Upper lobe of left lung (tissue), 6 donors: ENCODE data around the gene TES. TPM values are rescaled to one million over a fixed set of nuclear protein-coding genes. Genes with fewer than 3 reads are reported as not detected.

ENCODE experiments used
- ATAC-seq, 2 donors: fragments of 200-7000 bp; cut with Tn5 transposase; one replicate each; pipeline ENCODE4 v1.9.1; 2022; ENCODE audit warnings: mild to moderate bottlenecking in 2 of 2, moderate library complexity in 2 of 2; ENCODE audit not compliant: low FRiP score in 2 of 2
- DNase-seq, 2 donors: peaks; one replicate each; pipeline ENCODE4 v3.0.0-alpha.2; 2019 to 2020
- H3K27ac ChIP-seq, 4 donors: fragments of 200-600 bp; sonication (generic); one replicate each; pipeline ENCODE4 v1.5.1; 2016 to 2019
- H3K27me3 ChIP-seq, 4 donors: fragments of 200-600 bp; sonication (generic); one replicate each; pipeline ENCODE4 v1.5.1; 2017 to 2019
- H3K36me3 ChIP-seq, 4 donors: fragments of 200-600 bp; sonication (generic); one replicate each; pipeline ENCODE4 v1.5.1; 2016 to 2019
- H3K4me1 ChIP-seq, 4 donors: fragments of 200-600 bp; sonication (generic); one replicate each; pipeline ENCODE4 v1.5.1; 2018 to 2019
- H3K4me3 ChIP-seq, 4 donors: fragments of 200-600 bp; sonication (generic); one replicate each; pipeline ENCODE4 v1.5.1; 2017 to 2019; ENCODE audit warnings: mild to moderate bottlenecking in 2 of 4, moderate library complexity in 1 of 4
- H3K9me3 ChIP-seq, 4 donors: fragments of 200-600 bp; sonication (generic); one replicate each; pipeline ENCODE4 v1.5.1; 2018 to 2019
- EP300 ChIP-seq, 4 donors: sonication (generic); formaldehyde crosslinking; IDR thresholded peaks; one replicate each; pipeline ENCODE4 v1.5.1; 2017; ENCODE audit warnings: antibody characterized with exemption in 4 of 4, control low read depth in 2 of 4
- POLR2A ChIP-seq, 4 donors: fragments of 450-650 bp; IDR thresholded peaks; one replicate each; pipeline ENCODE4 v1.5.1; 2016 to 2017; ENCODE audit warnings: antibody characterized with exemption in 4 of 4, mild to moderate bottlenecking in 2 of 4
- POLR2AphosphoS5 ChIP-seq, 2 donors: sonication (generic); formaldehyde crosslinking; IDR thresholded peaks; one replicate each; pipeline ENCODE4 v1.5.1; 2017; ENCODE audit warnings: antibody characterized with exemption in 2 of 2
- WGBS, 2 donors: methylation state at CpG; one replicate each; pipeline ENCODE4 v1.1.5; 2017 to 2018; 5-methylcytosine and 5-hydroxymethylcytosine counted together
- total RNA-seq, 6 donors: library from RNA; depleted of rRNA in 4 of 6; stranded (reverse); fragments of >200 nt in 4 of 6; gene quantifications; one replicate each; pipeline versions ENCODE4 v1.1.0 to v1.2.1, GENCODE V29; 2016 to 2021
- TF ChIP-seq, protein P1 (sequence below), 6 experiments: fragments of 450-650 bp in 4 of 6; fragments of 200-600 bp in 2 of 6; sonication (generic) in 2 of 6; IDR thresholded peaks; one replicate each; pipeline ENCODE4 v1.5.1; 2016 to 2019; ENCODE audit warnings: antibody characterized with exemption in 6 of 6
- donor health status: DM: no; HTN: no; CAD: no; lungs with moderate emphysema.
- donor health status: DM: no; HTN: yes; CAD: no; lungs with severe emphysema.

TES gene
- total RNA-seq, 6 donors from 2014 or later, result 58.0 to 159 (median 87.1) TPM

- TF ChIP-seq, protein P1, sequence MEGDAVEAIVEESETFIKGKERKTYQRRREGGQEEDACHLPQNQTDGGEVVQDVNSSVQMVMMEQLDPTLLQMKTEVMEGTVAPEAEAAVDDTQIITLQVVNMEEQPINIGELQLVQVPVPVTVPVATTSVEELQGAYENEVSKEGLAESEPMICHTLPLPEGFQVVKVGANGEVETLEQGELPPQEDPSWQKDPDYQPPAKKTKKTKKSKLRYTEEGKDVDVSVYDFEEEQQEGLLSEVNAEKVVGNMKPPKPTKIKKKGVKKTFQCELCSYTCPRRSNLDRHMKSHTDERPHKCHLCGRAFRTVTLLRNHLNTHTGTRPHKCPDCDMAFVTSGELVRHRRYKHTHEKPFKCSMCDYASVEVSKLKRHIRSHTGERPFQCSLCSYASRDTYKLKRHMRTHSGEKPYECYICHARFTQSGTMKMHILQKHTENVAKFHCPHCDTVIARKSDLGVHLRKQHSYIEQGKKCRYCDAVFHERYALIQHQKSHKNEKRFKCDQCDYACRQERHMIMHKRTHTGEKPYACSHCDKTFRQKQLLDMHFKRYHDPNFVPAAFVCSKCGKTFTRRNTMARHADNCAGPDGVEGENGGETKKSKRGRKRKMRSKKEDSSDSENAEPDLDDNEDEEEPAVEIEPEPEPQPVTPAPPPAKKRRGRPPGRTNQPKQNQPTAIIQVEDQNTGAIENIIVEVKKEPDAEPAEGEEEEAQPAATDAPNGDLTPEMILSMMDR (IDR thresholded peaks at IDR 0.05), result no peak
- TF ChIP-seq POLR2AphosphoS5 (IDR thresholded peaks at IDR 0.05) (no peak), EP300 (IDR thresholded peaks at IDR 0.05) (no peak), POLR2A (IDR thresholded peaks at IDR 0.05) (no peak)
- Histone ChIP-seq H3K9me3 (no peaks in the 10 kb centered on the region), H3K36me3 (no peaks in the 10 kb centered on the region), H3K27me3 (no peaks in the 10 kb centered on the region), H3K27ac (no peak overlapping the region), H3K4me3 (no peak overlapping the region), H3K4me1 (peaks cover 4 to 31% (median 15%) of the 10 kb centered on the region in 4 donors)
- DNase-seq (no peak), ATAC-seq (no peak)
- WGBS, 2 donors, result 55 to 58% methylated on average over 1 of the region's 1 CpG
These were observed 1.4 kb upstream of the TES start for GRCh38 chr7:116208919-116209318.

DNA sequence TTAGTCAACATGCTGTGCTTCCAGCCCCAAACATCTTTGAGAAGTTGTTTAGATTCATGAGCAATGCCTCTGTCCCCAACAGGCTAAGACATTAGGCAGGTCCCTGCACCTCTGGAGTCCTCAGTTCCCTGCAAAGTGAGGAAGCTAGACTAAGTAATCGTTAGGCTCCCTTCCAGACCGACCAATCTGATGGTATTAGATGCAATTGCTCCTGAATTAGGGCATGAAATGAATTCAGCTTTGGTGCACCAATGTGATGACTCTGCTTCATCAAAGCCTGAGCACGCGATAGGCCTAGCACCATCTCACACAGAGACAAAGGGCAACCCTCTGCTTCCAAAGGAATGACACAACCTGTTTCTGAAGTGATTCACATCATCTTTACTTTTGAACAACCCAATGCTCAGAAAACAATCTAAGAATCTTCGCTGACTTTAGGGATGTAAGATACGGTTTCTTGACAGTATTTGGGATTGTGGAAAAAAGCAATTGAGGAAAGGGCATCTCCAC is 723 bp upstream of the TES start:
- WGBS, 2 donors, result 92 to 98% methylated on average over 6 of the region's 6 CpGs
- TF ChIP-seq, protein P1 (IDR thresholded peaks at IDR 0.05), result no peak
- TF ChIP-seq EP300 (IDR thresholded peaks at IDR 0.05) (no peak), POLR2A (IDR thresholded peaks at IDR 0.05) (no peak), POLR2AphosphoS5 (IDR thresholded peaks at IDR 0.05) (no peak)
- Histone ChIP-seq H3K4me1 (peaks cover 4 to 36% (median 19%) of the 10 kb centered on the region in 4 donors), H3K36me3 (no peaks in the 10 kb centered on the region), H3K4me3 (no peak overlapping the region), H3K27ac (peak overlapping the region in 1 of 4 donors; percentile 94), H3K9me3 (no peaks in the 10 kb centered on the region), H3K27me3 (no peaks in the 10 kb centered on the region)
- DNase-seq, result no peak
- no peak for ATAC-seq

DNA sequence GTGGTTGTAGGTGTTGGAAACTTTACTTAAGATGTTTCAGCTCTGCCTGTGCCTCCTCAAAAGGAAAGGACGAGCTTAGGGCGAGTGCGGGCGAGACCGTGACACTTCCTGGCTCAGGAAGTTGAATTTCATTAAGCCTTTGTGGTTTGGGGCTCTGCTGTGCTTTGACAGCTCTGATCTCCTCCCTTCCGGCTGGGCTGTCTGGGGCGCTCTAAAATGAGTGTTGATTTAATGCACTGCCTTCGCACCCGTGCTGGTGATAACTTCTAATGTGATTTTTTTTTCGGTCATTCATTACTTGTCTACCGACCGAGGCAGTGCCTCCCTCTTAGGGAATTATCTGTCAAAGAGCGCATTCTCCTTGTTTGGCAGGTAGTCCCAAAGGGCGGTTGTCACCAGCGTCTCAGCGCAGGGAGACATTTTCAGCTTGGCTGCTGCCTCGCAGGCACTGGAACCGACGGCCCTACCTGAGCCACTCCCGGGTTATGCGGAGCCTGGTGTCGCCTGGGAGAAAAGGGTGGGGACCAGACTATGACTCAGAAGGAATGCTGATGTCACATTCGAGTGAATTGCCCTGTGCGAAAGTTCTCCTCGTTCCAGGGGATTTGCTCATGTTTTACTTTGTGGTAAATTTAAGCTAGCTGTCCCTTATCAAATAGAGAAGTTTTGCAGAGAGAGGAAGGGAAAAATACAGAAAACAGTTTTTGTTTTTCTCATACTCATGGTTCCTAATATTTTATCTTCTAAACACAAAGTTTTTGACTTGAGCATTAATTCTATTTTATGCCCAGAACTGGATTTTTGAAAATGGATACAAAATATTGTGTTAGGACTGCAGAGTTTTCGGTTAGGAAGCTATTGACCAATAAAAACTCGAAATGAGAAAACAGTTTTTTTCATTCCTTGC is 920 bp downstream of the TES start:
- no peaks in the 10 kb centered on the region for H3K27me3 ChIP-seq
- peak overlapping the region; percentile 38 to 90 (median 74) for H3K4me3 ChIP-seq
- peaks cover 7 to 43% (median 20%) of the 10 kb centered on the region in 4 donors for H3K4me1 ChIP-seq
- ATAC-seq, result peak; percentile 94 to 96
- peak; percentile 84 to 92 for DNase-seq
- no peaks in the 10 kb centered on the region for H3K9me3 ChIP-seq
- TF ChIP-seq, protein P1 (IDR thresholded peaks at IDR 0.05), result no peak
- peak; percentile 64 to 96 (median 86) for TF ChIP-seq POLR2A (IDR thresholded peaks at IDR 0.05)
- peak in 1 of 4 donors; percentile 69 for TF ChIP-seq EP300 (IDR thresholded peaks at IDR 0.05)
- peak; percentile 94 to 96 for TF ChIP-seq POLR2AphosphoS5 (IDR thresholded peaks at IDR 0.05)
- no peaks in the 10 kb centered on the region for H3K36me3 ChIP-seq
- peak overlapping the region; percentile 94 to 99 (median 95) for H3K27ac ChIP-seq
- 1 to 3% methylated on average over 19 to 27 of the region's 27 CpGs for whole genome bisulfite sequencing, 2 donors

GRCh38 chr7:116211913-116212596 is 1.7 kb downstream of the TES start:
- H3K36me3 ChIP-seq, result no peaks in the 10 kb centered on the region
- no peaks in the 10 kb centered on the region for H3K27me3 ChIP-seq
- no peak for ATAC-seq
- 37 to 41% methylated on average over 7 of the region's 7 CpGs for WGBS, 2 donors
- H3K27ac ChIP-seq, result peak overlapping the region; percentile 94 to 99 (median 95)
- DNase-seq, result no peak
- H3K9me3 ChIP-seq, result no peaks in the 10 kb centered on the region
- TF ChIP-seq, protein P1 (IDR thresholded peaks at IDR 0.05), result no peak
- TF ChIP-seq POLR2AphosphoS5 (IDR thresholded peaks at IDR 0.05) (no peak), EP300 (IDR thresholded peaks at IDR 0.05) (no peak), POLR2A (IDR thresholded peaks at IDR 0.05) (no peak)
- H3K4me1 ChIP-seq, result peaks cover 8 to 47% (median 22%) of the 10 kb centered on the region in 4 donors
- H3K4me3 ChIP-seq, result peak overlapping the region in 3 of 4 donors; percentile 72 to 90 (median 76)
